H9 (cell line): Measurements from ENCODE around the gene TSPAN18. TPM values are rescaled to one million over a fixed set of nuclear protein-coding genes. Genes with fewer than 3 reads are reported as not detected.

ENCODE experiments used
- DNase-seq: peaks from one replicate; pipeline ENCODE4 v3.0.0-alpha.2; 2017
- H2AFZ ChIP-seq: one replicate; pipeline ENCODE4 v1.6.1; 2013; ENCODE audit warnings: mild to moderate bottlenecking, low read length, control low read depth, moderate library complexity
- H2AK5ac ChIP-seq: 2 replicates; pipeline ENCODE4 v1.6.1; 2013; ENCODE audit warnings: low read length, control low read depth, mixed read lengths; ENCODE audit not compliant: insufficient read length
- H2BK120ac ChIP-seq: one replicate; pipeline ENCODE4 v1.6.1; 2013; ENCODE audit warnings: low read depth, mild to moderate bottlenecking, low read length, control low read depth, inconsistent platforms; ENCODE audit not compliant: poor library complexity, severe bottlenecking
- H2BK12ac ChIP-seq: 2 replicates; pipeline ENCODE4 v1.6.1; 2013; ENCODE audit warnings: low read length, control low read depth, mixed read lengths, low read depth; ENCODE audit not compliant: insufficient read length
- H2BK15ac ChIP-seq: 2 replicates; pipeline ENCODE4 v1.6.1; 2013; ENCODE audit warnings: low read depth, low read length, control low read depth
- H2BK20ac ChIP-seq: one replicate; pipeline ENCODE4 v1.6.1; 2013; ENCODE audit warnings: low read depth, mild to moderate bottlenecking, low read length, control low read depth, inconsistent platforms; ENCODE audit not compliant: poor library complexity, severe bottlenecking
- H2BK5ac ChIP-seq: 2 replicates; pipeline ENCODE4 v1.6.1; 2013; ENCODE audit warnings: low read length, control low read depth, mixed read lengths; ENCODE audit not compliant: insufficient read length
- H3K14ac ChIP-seq: 2 replicates; pipeline ENCODE4 v1.6.1; 2013; ENCODE audit warnings: low read length, control low read depth; ENCODE audit not compliant: insufficient read depth
- H3K18ac ChIP-seq: 2 replicates; pipeline ENCODE4 v1.6.1; 2013; ENCODE audit warnings: low read depth, mild to moderate bottlenecking, mixed read lengths, low read length, control low read depth; ENCODE audit not compliant: insufficient read length
- H3K23ac ChIP-seq: 2 replicates; pipeline ENCODE4 v1.6.1; 2013; ENCODE audit warnings: low read length, control low read depth, mixed read lengths, low read depth; ENCODE audit not compliant: insufficient read length
- H3K23me2 ChIP-seq: 2 replicates; pipeline ENCODE4 v1.6.1; 2013; ENCODE audit warnings: low read depth, mild to moderate bottlenecking, mixed read lengths, low read length, control low read depth; ENCODE audit not compliant: insufficient read length, poor library complexity, severe bottlenecking
- H3K27ac ChIP-seq: 2 replicates; pipeline ENCODE4 v1.5.1; 2013; ENCODE audit warnings: low read length, control low read depth, mixed read lengths, low read depth; ENCODE audit not compliant: insufficient read length
- H3K27me3 ChIP-seq: 2 replicates; pipeline ENCODE4 v1.6.1; 2013; ENCODE audit warnings: low read length, control low read depth, inconsistent platforms; ENCODE audit not compliant: insufficient read depth
- H3K4ac ChIP-seq: 2 replicates; pipeline ENCODE4 v1.6.1; 2013; ENCODE audit warnings: low read depth, mild to moderate bottlenecking, control low read depth, inconsistent platforms, low read length, moderate library complexity
- H3K4me1 ChIP-seq: 2 replicates; pipeline ENCODE4 v1.6.1; 2013; ENCODE audit warnings: low read length, control low read depth, inconsistent platforms; ENCODE audit not compliant: insufficient read depth
- H3K4me2 ChIP-seq: 2 replicates; pipeline ENCODE4 v1.6.1; 2013; ENCODE audit warnings: low read length, control low read depth, mixed read lengths; ENCODE audit not compliant: insufficient read length, insufficient read depth
- H3K56ac ChIP-seq: 2 replicates; pipeline ENCODE4 v1.6.1; 2013; ENCODE audit warnings: low read depth, mild to moderate bottlenecking, mixed read lengths, low read length, control low read depth; ENCODE audit not compliant: insufficient read length
- H3K79me1 ChIP-seq: 2 replicates; pipeline ENCODE4 v1.6.1; 2013; ENCODE audit warnings: low read depth, mild to moderate bottlenecking, moderate library complexity, low read length, control low read depth, inconsistent platforms; ENCODE audit not compliant: insufficient read depth, poor library complexity, severe bottlenecking
- H3K79me2 ChIP-seq: 2 replicates; pipeline ENCODE4 v1.6.1; 2013; ENCODE audit warnings: low read length, control low read depth, inconsistent platforms; ENCODE audit not compliant: insufficient read depth
- H3K9ac ChIP-seq: 2 replicates; pipeline ENCODE4 v1.6.1; 2013; ENCODE audit warnings: low read length, control low read depth, mixed read lengths; ENCODE audit not compliant: insufficient read length; ENCODE audit errors: extremely low read depth
- H3K9me3 ChIP-seq: one replicate; pipeline ENCODE4 v1.6.1; 2013; ENCODE audit warnings: low read depth, low read length, inconsistent platforms; ENCODE audit not compliant: control insufficient read depth
- H3T11ph ChIP-seq: one replicate; pipeline ENCODE4 v1.6.1; 2013; ENCODE audit warnings: mild to moderate bottlenecking, low read length, control low read depth, inconsistent platforms
- H4K20me1 ChIP-seq: one replicate; pipeline ENCODE4 v1.6.1; 2013; ENCODE audit not compliant: control insufficient read depth, insufficient read length, insufficient read depth
- H4K5ac ChIP-seq: 2 replicates; pipeline ENCODE4 v1.6.1; 2013; ENCODE audit warnings: low read depth, mild to moderate bottlenecking, mixed read lengths, low read length, control low read depth; ENCODE audit not compliant: insufficient read length
- H4K8ac ChIP-seq: replicated peaks from 2 replicates; pipeline ENCODE4 v1.6.1; 2013; ENCODE audit warnings: low read length, control low read depth, mixed read lengths, low read depth; ENCODE audit not compliant: insufficient read length
- H4K91ac ChIP-seq: 2 replicates; pipeline ENCODE4 v1.6.1; 2013; ENCODE audit warnings: low read depth, mild to moderate bottlenecking, moderate library complexity, mixed read lengths, low read length, control low read depth; ENCODE audit not compliant: insufficient read length
- H3K27ac Mint-ChIP-seq, 3 experiments: 2 replicates in 2 of 3; 3 replicates in 1 of 3; pipeline ENCODE4 v1.8.0; 2020 to 2021; ENCODE audit warnings: mixed read lengths in 3 of 3, mild to moderate bottlenecking in 1 of 3, moderate library complexity in 1 of 3
- H3K27me3 Mint-ChIP-seq: 2 replicates; pipeline ENCODE4 v1.8.0; 2021; ENCODE audit warnings: low read depth, mild to moderate bottlenecking, moderate library complexity, mixed read lengths
- H3K36me3 Mint-ChIP-seq, 3 experiments: 2 replicates in 2 of 3; 3 replicates in 1 of 3; pipeline ENCODE4 v1.8.0; 2020 to 2021; ENCODE audit warnings: low read depth in 3 of 3, mixed read lengths in 3 of 3; ENCODE audit not compliant: insufficient read depth in 1 of 3
- H3K4me1 Mint-ChIP-seq, 2 experiments: 2 replicates each; pipeline ENCODE4 v1.8.0; 2020; ENCODE audit warnings: mixed read lengths in 2 of 2
- H3K4me3 Mint-ChIP-seq, 2 experiments: 2 replicates in 1 of 2; 3 replicates in 1 of 2; pipeline ENCODE4 v1.8.0; 2020 to 2021; ENCODE audit warnings: mild to moderate bottlenecking in 2 of 2, mixed read lengths in 2 of 2, moderate library complexity in 1 of 2
- H3K9me3 Mint-ChIP-seq, 2 experiments: 2 replicates in 1 of 2; 3 replicates in 1 of 2; pipeline ENCODE4 v1.8.0; 2020; ENCODE audit warnings: mild to moderate bottlenecking in 2 of 2, mixed read lengths in 2 of 2, moderate library complexity in 1 of 2
- CTCF ChIP-seq: fragments of 200-600 bp; sonication (generic); conservative IDR thresholded peaks from 3 replicates; pipeline ENCODE4 v1.8.0; 2021; ENCODE audit warnings: antibody characterized with exemption, mild to moderate bottlenecking
- WGBS: extraction: QIAGEN DNeasy Blood & Tissue Kit; methylation state at CpG from one replicate; pipeline ENCODE4 v1.1.7; 2013; ENCODE audit warnings: missing lambda C conversion rate, low lambda C conversion rate, mixed read lengths; ENCODE audit not compliant: insufficient read length; ENCODE audit errors: extremely low coverage; 5-methylcytosine and 5-hydroxymethylcytosine counted together
- total RNA-seq: library from RNA; stranded (reverse); gene quantifications from 2 replicates; pipeline ENCODE4 v1.2.1, GENCODE V29; 2021

The TSPAN18 gene
- total RNA-seq, 1 experiment from 2014 or later: 25.3 TPM

- Histone ChIP-seq H3K4ac (no peak overlapping the region), H4K5ac (no peak overlapping the region), H3K23ac (no peak overlapping the region), H3T11ph (no peak overlapping the region), H2AFZ (no peak overlapping the region), H3K56ac (no peak overlapping the region), H3K4me2 (no peak overlapping the region), H2BK15ac (no peak overlapping the region), H3K9ac (no peak overlapping the region), H3K14ac (no peak overlapping the region), H2BK12ac (no peak overlapping the region), H3K18ac (no peak overlapping the region), H4K20me1 (no peaks in the 10 kb centered on the region), H2BK5ac (no peak overlapping the region), H2AK5ac (no peak overlapping the region), H4K8ac (no peak overlapping the region), H3K27ac (no peak overlapping the region), H2BK20ac (no peak overlapping the region), H3K79me2 (no peaks in the 10 kb centered on the region), H3K79me1 (no peaks in the 10 kb centered on the region), H3K4me1 (peaks cover 17% of the 10 kb centered on the region), H3K27me3 (no peaks in the 10 kb centered on the region; the same call in 1 of the 2 replicates), H3K9me3 (no peaks in the 10 kb centered on the region), H4K91ac (no peak overlapping the region), H3K23me2 (no peaks in the 10 kb centered on the region), H2BK120ac (no peak overlapping the region)
- DNase-seq: no peak
- no CpG with 5 or more reads among the region's 5 CpGs for WGBS
- Mint-ChIP-seq H3K27ac (peak overlapping the region in 1 of 3 experiments; percentile 24; a peak in 1 of 7 replicates), H3K4me3 (no peak overlapping the region), H3K4me1 (peaks cover 47 to 64% of the 10 kb centered on the region in 2 experiments), H3K9me3 (no peaks in the 10 kb centered on the region), H3K27me3 (peaks cover 13% of the 10 kb centered on the region), H3K36me3 (no peaks in the 10 kb centered on the region)
- TF ChIP-seq CTCF: no peak
Observed at GRCh38 chr11:44743959-44744557, 17.3 kb downstream of the TSPAN18 start.
